IMR-90 (cell line): ENCODE measurements around the gene ZFP90. TPM values are rescaled to one million over a fixed set of nuclear protein-coding genes. Genes with fewer than 3 reads are reported as not detected.
"Not testable (repeated sequence)": the region's sequence is repeated elsewhere in the genome, so short reads cannot be mapped to it uniquely, and the experiment has no call there.

ENCODE experiments used
- ATAC-seq: fragments of 200-7000 bp; cut with Tn5 transposase; 2 replicates; pipeline ENCODE4 v1.9.1; 2020; ENCODE audit warnings: low read depth, mild to moderate bottlenecking, moderate library complexity
- BruUV-seq: library from RNA; stranded (reverse); fragments of 400-500 nt; replicated peaks from 2 replicates; lab custom pipeline; 2021; lab: Mats Ljungman, UMichigan
- CTCF ChIA-PET: fragments of 300-600 bp; formaldehyde crosslinking; extraction: SDS; loops from one replicate; lab custom pipeline; 2021; ENCODE audit warnings: antibody characterized with exemption; lab: Yijun Ruan, JAX
- POLR2A ChIA-PET: fragments of 300-600 bp; sonication (Branson Sonifier 250); formaldehyde crosslinking; loops from one replicate; lab custom pipeline; 2022; ENCODE audit warnings: antibody characterized with exemption; ENCODE audit not compliant: unreplicated experiment; lab: Charles Lee
- DNase-seq: peaks from one replicate; pipeline ENCODE4 v3.0.0; 2013
- H2AFZ ChIP-seq: replicated peaks from 2 replicates; pipeline ENCODE3; 2013; ENCODE audit warnings: low read length, mild to moderate bottlenecking; ENCODE audit not compliant: poor library complexity
- H2AK5ac ChIP-seq: 2 replicates; pipeline ENCODE4 v1.6.1; 2013; ENCODE audit warnings: low read depth, low read length, inconsistent platforms
- H2AK9ac ChIP-seq: replicated peaks from 2 replicates; pipeline ENCODE3; 2013; ENCODE audit warnings: mild to moderate bottlenecking, low read depth, low read length, moderate library complexity; ENCODE audit not compliant: poor library complexity
- H2BK120ac ChIP-seq: 2 replicates; pipeline ENCODE4 v1.6.1; 2013; ENCODE audit warnings: low read depth, low read length, inconsistent platforms
- H2BK15ac ChIP-seq: 3 replicates; pipeline ENCODE4 v1.6.1; 2013; ENCODE audit warnings: low read depth, low read length, inconsistent platforms
- H2BK20ac ChIP-seq: 2 replicates; pipeline ENCODE4 v1.6.1; 2013; ENCODE audit warnings: low read depth, mild to moderate bottlenecking, inconsistent platforms, low read length, moderate library complexity
- H2BK5ac ChIP-seq: 2 replicates; pipeline ENCODE4 v1.6.1; 2013; ENCODE audit warnings: mild to moderate bottlenecking, low read depth, low read length, inconsistent platforms; ENCODE audit not compliant: poor library complexity, severe bottlenecking
- H3K14ac ChIP-seq: replicated peaks from 2 replicates; pipeline ENCODE4 v1.6.1; 2013; ENCODE audit warnings: low read depth, low read length, inconsistent platforms
- H3K18ac ChIP-seq: 2 replicates; pipeline ENCODE4 v1.6.1; 2013; ENCODE audit warnings: low read depth, low read length, control low read depth
- H3K23ac ChIP-seq: 2 replicates; pipeline ENCODE4 v1.6.1; 2013; ENCODE audit warnings: low read depth, low read length, inconsistent platforms
- H3K27ac ChIP-seq: 2 replicates; pipeline ENCODE4 v1.5.1; 2013; ENCODE audit warnings: mild to moderate bottlenecking, control low read depth, low read length; ENCODE audit not compliant: insufficient read depth
- H3K27me3 ChIP-seq: 2 replicates; pipeline ENCODE4 v1.6.1; 2013; ENCODE audit warnings: low read length; ENCODE audit not compliant: control insufficient read depth, insufficient read depth
- H3K36me3 ChIP-seq: 2 replicates; pipeline ENCODE4 v1.6.1; 2013; ENCODE audit warnings: low read length, mixed read lengths; ENCODE audit not compliant: control insufficient read depth, insufficient read depth
- H3K4ac ChIP-seq: 2 replicates; pipeline ENCODE4 v1.6.1; 2013; ENCODE audit warnings: low read depth, low read length, inconsistent platforms
- H3K4me1 ChIP-seq: 2 replicates; pipeline ENCODE4 v1.6.1; 2013; ENCODE audit warnings: low read length, mixed read lengths; ENCODE audit not compliant: control insufficient read depth, insufficient read depth
- H3K4me2 ChIP-seq: 2 replicates; pipeline ENCODE4 v1.6.1; 2013; ENCODE audit warnings: low read depth, mild to moderate bottlenecking, control low read depth, low read length, moderate library complexity
- H3K4me3 ChIP-seq: 2 replicates; pipeline ENCODE4 v1.5.1; 2013; ENCODE audit warnings: low read depth, mild to moderate bottlenecking, control low read depth, low read length, moderate library complexity; ENCODE audit not compliant: insufficient read depth
- H3K56ac ChIP-seq: 2 replicates; pipeline ENCODE4 v1.6.1; 2013; ENCODE audit warnings: low read length, inconsistent platforms; ENCODE audit not compliant: insufficient read depth; ENCODE audit errors: extremely low read depth
- H3K79me1 ChIP-seq, 2 experiments: 2 replicates each; pipeline ENCODE4 v1.6.1; 2013; ENCODE audit warnings: low read length in 2 of 2, inconsistent platforms in 1 of 2, low read depth in 1 of 2
- H3K9ac ChIP-seq: 2 replicates; pipeline ENCODE4 v1.6.1; 2013; ENCODE audit warnings: low read depth, low read length, control low read depth
- H3K9me1 ChIP-seq: 2 replicates; pipeline ENCODE4 v1.6.1; 2013; ENCODE audit warnings: low read length, inconsistent platforms; ENCODE audit not compliant: insufficient read depth
- H3K9me3 ChIP-seq: 2 replicates; pipeline ENCODE4 v1.6.1; 2013; ENCODE audit warnings: low read length; ENCODE audit not compliant: control insufficient read depth, insufficient read depth
- H4K20me1 ChIP-seq: 2 replicates; pipeline ENCODE4 v1.6.1; 2013; ENCODE audit warnings: low read length, inconsistent platforms; ENCODE audit not compliant: insufficient read depth
- H4K5ac ChIP-seq: 2 replicates; pipeline ENCODE4 v1.6.1; 2013; ENCODE audit warnings: mild to moderate bottlenecking, low read depth, low read length, control low read depth
- H4K8ac ChIP-seq, 2 experiments: 2 replicates each; pipeline ENCODE4 v1.6.1; 2013; ENCODE audit warnings: low read depth in 2 of 2, low read length in 2 of 2, control low read depth in 1 of 2, inconsistent platforms in 1 of 2
- H4K91ac ChIP-seq: 2 replicates; pipeline ENCODE4 v1.6.1; 2013; ENCODE audit warnings: low read depth, low read length, inconsistent platforms; ENCODE audit not compliant: insufficient read depth
- WGBS, 2 experiments: methylation state at CpG; one replicate each; pipeline versions ENCODE4 v1.1.5 to v1.1.7; 2013; ENCODE audit warnings: missing lambda C conversion rate in 2 of 2; ENCODE audit not compliant: insufficient read length in 1 of 2; ENCODE audit errors: extremely low coverage in 2 of 2; 5-methylcytosine and 5-hydroxymethylcytosine counted together
- dilution Hi-C: fragments of 300-500 bp; cut with HindIII; formaldehyde crosslinking; loops from one replicate; pipeline ENCODE4 v1.14.3; 2018; ENCODE audit warnings: low sequenced_read_pairs; ENCODE audit not compliant: unreplicated experiment
- in situ Hi-C: fragments of 300-500 bp; cut with MboI; formaldehyde crosslinking; loops from 3 replicates; pipeline ENCODE4 v1.14.3; 2019; ENCODE audit warnings: low sequenced_read_pairs, inconsistent platforms, mixed read lengths
- intact Hi-C: fragments of 100-400 bp; cut with micrococcal nuclease; formaldehyde crosslinking; loops from 2 replicates; pipeline ENCODE4 v1.10.0; 2022
- polyA plus RNA-seq, 3 experiments: library from polyadenylated mRNA; depleted of rRNA; stranded (reverse); fragments of >200 nt; gene quantifications; 2 replicates each; pipeline ENCODE4 v1.2.3, GENCODE V29; 2012; ENCODE audit warnings: low replicate concordance in 1 of 3
- total RNA-seq: library from RNA; depleted of rRNA; stranded (reverse); fragments of >200 nt; gene quantifications from 2 replicates; pipeline ENCODE4 v1.2.3, GENCODE V29; 2012

Gene ZFP90
- total and polyA plus RNA-seq, 2 of the 4 experiments (the other 2 are of a cell fraction): 7.3 to 22.6 TPM

- H2AFZ ChIP-seq, H2BK15ac ChIP-seq, H3K18ac ChIP-seq, CTCF ChIA-PET, H3K23ac ChIP-seq, dilution Hi-C loops, H4K8ac ChIP-seq, H3K27ac ChIP-seq, H3K27me3 ChIP-seq, H4K91ac ChIP-seq, H3K4ac ChIP-seq, H4K5ac ChIP-seq, H3K56ac ChIP-seq, H3K4me1 ChIP-seq, intact Hi-C loops, H2BK20ac ChIP-seq, H4K20me1 ChIP-seq, H2AK9ac ChIP-seq, H3K9me1 ChIP-seq, DNase-seq, H2AK5ac ChIP-seq, H3K9ac ChIP-seq, H3K4me3 ChIP-seq, BruUV-seq, POLR2A ChIA-PET, in situ Hi-C loops, ATAC-seq, H2BK5ac ChIP-seq, H2BK120ac ChIP-seq, H3K4me2 ChIP-seq, H3K14ac ChIP-seq, H3K79me1 ChIP-seq: not testable (repeated sequence)
- WGBS, 2 experiments: no CpG with 5 or more reads among the region's 2 CpGs
- peaks cover 86% of the 10 kb centered on the region for H3K9me3 ChIP-seq
- peaks cover 60% of the 10 kb centered on the region for H3K36me3 ChIP-seq
Observed at GRCh38 chr16:68560341-68560740, 21.2 kb downstream of the ZFP90 start.
